Heart right ventricle (tissue), 16 donors: ENCODE data around the gene PPP1R10. TPM values are rescaled to one million over a fixed set of nuclear protein-coding genes. Genes with fewer than 3 reads are reported as not detected.

Source experiments
- ATAC-seq, 8 donors: fragments of 200-7000 bp; cut with Tn5 transposase; one replicate each; pipeline ENCODE4 v1.9.1; 2020; ENCODE audit warnings: mild to moderate bottlenecking in 8 of 8, moderate library complexity in 8 of 8, moderate number of reproducible peaks in 1 of 8
- DNase-seq, 2 donors: peaks; one replicate each; pipeline ENCODE4 v3.0.0-alpha.2; 2020
- H3K27ac ChIP-seq, 10 donors: fragments of 200-600 bp; sonication (generic) in 2 of 10; one replicate each; pipeline versions ENCODE4 v1.5.0 to v1.8.0; 2020 to 2022; ENCODE audit warnings: mild to moderate bottlenecking in 3 of 10
- H3K27me3 ChIP-seq, 7 donors: fragments of 200-600 bp; one replicate each; pipeline ENCODE4 v1.8.0; 2021 to 2022; ENCODE audit warnings: mild to moderate bottlenecking in 2 of 7
- H3K36me3 ChIP-seq, 9 donors: fragments of 200-600 bp; sonication (generic) in 1 of 9; one replicate each; pipeline versions ENCODE4 v1.5.0 to v1.8.0; 2020 to 2022; ENCODE audit warnings: mild to moderate bottlenecking in 2 of 9
- H3K4me1 ChIP-seq, 9 donors: fragments of 200-600 bp; sonication (generic) in 1 of 9; one replicate each; pipeline versions ENCODE4 v1.5.0 to v1.8.0; 2020 to 2022; ENCODE audit warnings: mild to moderate bottlenecking in 4 of 9
- H3K4me3 ChIP-seq, 10 donors: fragments of 200-600 bp; sonication (generic) in 2 of 10; one replicate each; pipeline versions ENCODE4 v1.5.0 to v1.8.0; 2020 to 2022; ENCODE audit warnings: mild to moderate bottlenecking in 7 of 10, moderate library complexity in 2 of 10
- H3K9me3 ChIP-seq, 11 donors: fragments of 200-600 bp in 10 of 11; sonication (generic) in 2 of 11; one replicate each; pipeline versions ENCODE4 v1.5.0 to v1.8.0; 2013 to 2022; ENCODE audit warnings: mild to moderate bottlenecking in 2 of 11, control low read depth in 1 of 11, moderate library complexity in 1 of 11
- WGBS, 2 donors: extraction: QIAGEN DNeasy Blood & Tissue Kit; methylation state at CpG; one replicate each; pipeline ENCODE4 v1.1.7; 2013; ENCODE audit warnings: inconsistent platforms in 1 of 2; 5-methylcytosine and 5-hydroxymethylcytosine counted together
- intact Hi-C, 10 donors: fragments of 100-400 bp; cut with DNase I; formaldehyde crosslinking; loops; one replicate each; pipeline versions ENCODE4 v1.11.1 to v1.14.2; 2022
- polyA plus RNA-seq, 2 donors: library from polyadenylated mRNA; stranded (reverse); fragments of 200-250 nt; gene quantifications; one replicate each; pipeline ENCODE4 v1.2.3, GENCODE V29; 2013
- total RNA-seq, 10 donors: library from RNA; stranded (reverse); fragmentation: NEBNext Ultra II Directional in 3 of 10; extraction: Animal tissue kit (Norgen Biotek cat#: 25700) in 3 of 10; gene quantifications; one replicate each; pipeline versions ENCODE4 v1.2.1 to v1.2.4, GENCODE V29; 2021 to 2023
- TF ChIP-seq, protein P1 (sequence below), 9 donors: fragments of 200-600 bp; sonication (generic) in 2 of 9; IDR thresholded peaks; one replicate each; pipeline versions ENCODE4 v1.5.0 to v1.8.0; 2021 to 2022; ENCODE audit warnings: antibody characterized with exemption in 9 of 9, mild to moderate bottlenecking in 5 of 9, moderate library complexity in 1 of 9
- donor health status: Arrhythmogenic right ventricular cardiomyopathy.
- donor health status: ischemic (EF 13 %, LVEDD 7.1; RV severe dilation, severe dysfunction).
- donor health status: healthy with polysubstance abuse.
- donor health status: DM: no; HTN: yes; CAD: no.
- donor health status: DM: no; HTN: no; CAD: no.
- donor health status: ischemic (EF 25% LVEDD 6.9; RV normal size, moderate dysfunction).
- donor health status: ischemic (EF 25% LVEDD 5.7; RV mildly dilated, moderate dysfunction).
- donor health status: healthy.
- donor health status: DM: yes; HTN: yes; CAD: no.
- donor health status: Ischemic cardiomyopathy.
- donor health status: ischemic (EF 35%, LVEDD 5.7; RV mildly dilated, moderate dysfunction).
- donor health status: nonischemic (EF 11% LVEDD 7.7; RV severe dilation, severe dysfunction).
- donor health status: DM: yes; HTN: yes; CAD: no.
- donor health status: PGD.
- donor health status: ischemic (EF 29% LVEDD 5.4; RV normal size, mild dysfunction).
- donor health status: nonischemic (EF 23%, LVEDD 6.1; RV moderate dilation, normal function).

The PPP1R10 gene
- total and polyA plus RNA-seq, 12 donors: 7.8 to 51.1 (median 30.1) TPM

DNA sequence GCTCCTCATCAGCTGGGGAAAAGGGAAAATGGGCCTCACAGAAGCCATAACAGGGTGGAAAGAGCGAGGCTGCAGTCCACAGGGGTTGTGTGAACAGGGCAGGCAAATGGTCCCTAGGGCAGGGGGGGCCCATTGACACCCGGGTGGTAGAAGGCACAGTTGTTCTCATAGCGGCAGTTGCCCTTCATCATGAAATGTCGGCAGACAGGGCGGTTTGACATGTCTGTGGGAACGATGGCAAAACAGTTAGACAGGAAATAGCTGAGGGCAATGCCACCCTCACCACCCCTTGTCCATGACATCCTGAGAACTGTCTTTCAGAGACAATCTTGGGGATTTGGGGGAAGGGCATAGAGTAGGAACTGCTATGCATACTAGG is 15.6 kb downstream of the PPP1R10 start:
- Histone ChIP-seq H3K4me3 (no peak overlapping the region), H3K4me1 (peaks cover 0 to 15% (median 0%) of the 10 kb centered on the region in 9 donors), H3K36me3 (peaks cover 23 to 75% (median 58%) of the 10 kb centered on the region in 9 donors), H3K27ac (no peak overlapping the region), H3K27me3 (no peaks in the 10 kb centered on the region), H3K9me3 (no peaks in the 10 kb centered on the region)
- WGBS, 2 donors: 72 to 79% methylated on average over 6 of the region's 6 CpGs
- TF ChIP-seq, protein P1, sequence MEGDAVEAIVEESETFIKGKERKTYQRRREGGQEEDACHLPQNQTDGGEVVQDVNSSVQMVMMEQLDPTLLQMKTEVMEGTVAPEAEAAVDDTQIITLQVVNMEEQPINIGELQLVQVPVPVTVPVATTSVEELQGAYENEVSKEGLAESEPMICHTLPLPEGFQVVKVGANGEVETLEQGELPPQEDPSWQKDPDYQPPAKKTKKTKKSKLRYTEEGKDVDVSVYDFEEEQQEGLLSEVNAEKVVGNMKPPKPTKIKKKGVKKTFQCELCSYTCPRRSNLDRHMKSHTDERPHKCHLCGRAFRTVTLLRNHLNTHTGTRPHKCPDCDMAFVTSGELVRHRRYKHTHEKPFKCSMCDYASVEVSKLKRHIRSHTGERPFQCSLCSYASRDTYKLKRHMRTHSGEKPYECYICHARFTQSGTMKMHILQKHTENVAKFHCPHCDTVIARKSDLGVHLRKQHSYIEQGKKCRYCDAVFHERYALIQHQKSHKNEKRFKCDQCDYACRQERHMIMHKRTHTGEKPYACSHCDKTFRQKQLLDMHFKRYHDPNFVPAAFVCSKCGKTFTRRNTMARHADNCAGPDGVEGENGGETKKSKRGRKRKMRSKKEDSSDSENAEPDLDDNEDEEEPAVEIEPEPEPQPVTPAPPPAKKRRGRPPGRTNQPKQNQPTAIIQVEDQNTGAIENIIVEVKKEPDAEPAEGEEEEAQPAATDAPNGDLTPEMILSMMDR (IDR thresholded peaks at IDR 0.05): no peak
- DNase-seq: no peak
- intact Hi-C loops: loop anchor here in 3 of 10 donors (5.0 to 10.0 kb wide), 3 partner anchors 57 to 117 kb away; partner anchors contain the start of gene HLA-E (in 1 of the 3)
- peak in 1 of 8 donors; percentile 2 for ATAC-seq

DNA sequence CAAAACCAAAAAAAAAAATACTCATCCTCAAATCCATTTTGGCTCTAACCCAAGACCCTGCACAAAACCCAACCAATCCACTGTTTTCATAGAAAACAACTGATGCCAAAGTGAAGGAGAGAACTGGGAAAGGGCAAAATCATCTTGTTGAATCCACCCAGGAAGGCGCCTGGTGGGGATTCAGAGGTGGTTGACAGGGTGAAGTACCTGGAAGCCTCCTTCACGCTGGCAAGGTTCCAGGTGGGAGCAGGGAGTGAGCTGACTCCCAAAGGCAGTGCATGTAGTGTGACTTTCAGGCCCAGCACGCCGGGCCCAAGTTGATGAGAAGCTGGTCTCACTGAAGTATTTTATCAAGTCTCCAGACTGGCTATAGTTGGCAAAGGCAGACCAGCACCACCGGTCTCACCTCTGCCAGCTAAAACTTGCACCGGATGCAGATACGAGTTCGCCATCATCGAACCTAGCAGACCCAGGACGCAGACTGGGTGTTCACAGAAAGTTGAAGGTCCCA is 16.5 kb downstream of the PPP1R10 start:
- Histone ChIP-seq H3K4me1 (peaks cover 0 to 15% (median 0%) of the 10 kb centered on the region in 9 donors), H3K27ac (no peak overlapping the region), H3K4me3 (no peak overlapping the region), H3K36me3 (peaks cover 23 to 68% (median 49%) of the 10 kb centered on the region in 9 donors), H3K9me3 (no peaks in the 10 kb centered on the region), H3K27me3 (no peaks in the 10 kb centered on the region)
- 42 to 59% methylated on average over 10 of the region's 10 CpGs for WGBS, 2 donors
- intact Hi-C loops: loop anchor here in 3 of 10 donors (5.0 to 10.0 kb wide), 3 partner anchors 56 to 116 kb away; partner anchors contain the start of gene HLA-E (in 1 of the 3)
- DNase-seq: peak; percentile 33 to 43
- TF ChIP-seq, protein P1 (IDR thresholded peaks at IDR 0.05): no peak
- peak in 2 of 8 donors; percentile 10 to 11 for ATAC-seq

DNA sequence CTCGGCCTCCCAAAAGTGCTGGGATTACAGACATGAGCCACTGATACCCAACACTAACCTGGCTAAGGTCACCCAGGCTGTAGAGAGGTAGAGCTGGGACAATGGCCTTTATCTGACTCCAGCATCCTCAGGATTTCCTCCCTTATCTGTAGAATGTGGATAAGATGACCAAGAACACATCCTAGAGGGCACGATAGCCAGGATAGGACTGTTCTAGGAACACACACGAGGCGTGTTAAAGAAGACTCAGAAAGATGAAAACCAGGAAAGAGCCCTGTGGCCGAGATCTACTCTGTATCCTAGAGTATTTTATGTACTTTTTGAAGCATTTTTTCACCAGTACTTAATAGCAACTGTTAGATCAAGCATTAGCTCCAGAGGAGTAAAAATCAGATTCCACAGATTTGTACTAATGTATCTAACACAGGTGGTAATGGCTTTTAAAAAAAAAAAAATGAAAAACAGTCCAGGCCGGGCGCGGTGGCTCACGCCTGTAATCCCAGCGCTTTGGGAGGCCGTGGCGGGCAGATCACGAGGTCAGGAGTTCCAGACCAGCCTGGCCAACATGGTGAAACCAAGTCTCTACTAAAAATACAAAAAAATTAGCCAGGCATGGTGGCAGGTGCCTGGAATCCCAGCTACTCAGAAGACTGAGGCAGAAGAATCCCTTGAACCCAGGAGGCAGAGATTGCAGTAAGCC is 17.3 kb downstream of the PPP1R10 start:
- no peak for DNase-seq
- Histone ChIP-seq H3K4me1 (peaks cover 0 to 15% (median 0%) of the 10 kb centered on the region in 9 donors), H3K4me3 (no peak overlapping the region), H3K9me3 (no peaks in the 10 kb centered on the region), H3K27me3 (no peaks in the 10 kb centered on the region), H3K36me3 (peaks cover 18 to 65% (median 41%) of the 10 kb centered on the region in 9 donors), H3K27ac (peak overlapping the region in 1 of 10 donors; percentile 21)
- no peak for ATAC-seq
- TF ChIP-seq, protein P1 (IDR thresholded peaks at IDR 0.05): no peak
- WGBS, 2 donors: 63 to 81% methylated on average over 13 of the region's 13 CpGs
- intact Hi-C loops: loop anchor here in 8 of 10 donors (5.0 to 10.0 kb wide), 5 partner anchors 52 to 117 kb away; partner anchors contain the start of gene HLA-E (in 2 of the 8)

DNA sequence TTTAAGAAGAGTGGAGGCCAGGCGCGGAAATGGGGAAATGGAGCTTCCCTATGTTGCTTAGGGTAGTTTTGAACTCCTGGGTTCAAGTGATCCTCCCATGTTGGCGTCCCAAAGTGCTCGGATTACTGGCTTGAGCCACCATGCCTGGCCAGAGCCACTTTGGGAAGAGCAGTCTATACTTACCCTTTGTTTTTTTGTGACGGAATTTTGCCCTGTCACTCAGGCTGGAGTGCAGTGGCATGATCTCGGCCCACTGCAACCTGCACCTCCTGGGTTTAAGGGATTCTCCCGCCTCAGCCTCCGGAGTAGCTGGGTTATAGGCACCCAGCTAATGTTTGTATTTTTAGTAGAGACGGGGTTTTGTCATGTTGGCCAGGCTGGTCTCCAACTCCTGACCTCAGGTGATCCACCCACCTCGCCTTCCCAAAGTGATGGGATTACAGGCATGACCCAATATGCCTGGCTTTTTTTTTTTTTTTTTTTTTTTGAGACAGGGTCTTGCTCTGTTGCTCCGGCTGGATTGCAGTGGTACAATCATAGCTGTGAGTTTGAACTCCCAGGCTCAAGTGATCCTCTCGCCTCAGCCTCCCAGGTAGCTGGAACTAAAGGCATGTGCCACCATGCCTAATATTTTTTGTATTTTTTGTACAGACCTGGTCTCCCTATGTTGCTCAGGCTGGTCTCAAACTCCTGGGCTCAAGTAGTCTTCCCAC is 18.0 kb downstream of the PPP1R10 start:
- intact Hi-C loops: loop anchor here in 6 of 10 donors (5.0 to 10.0 kb wide), 4 partner anchors 52 to 117 kb away; partner anchors contain the start of gene HLA-E (in 1 of the 6)
- ATAC-seq (peak in 1 of 8 donors; percentile 9), DNase-seq (no peak)
- Histone ChIP-seq H3K4me1 (peaks cover 0 to 15% (median 0%) of the 10 kb centered on the region in 9 donors), H3K4me3 (no peak overlapping the region), H3K9me3 (no peaks in the 10 kb centered on the region), H3K27ac (peak overlapping the region in 1 of 10 donors; percentile 21), H3K27me3 (no peaks in the 10 kb centered on the region), H3K36me3 (peaks cover 11 to 65% (median 34%) of the 10 kb centered on the region in 9 donors)
- TF ChIP-seq, protein P1 (IDR thresholded peaks at IDR 0.05): no peak
- 73 to 78% methylated on average over 12 of the region's 12 CpGs for WGBS, 2 donors
